ENCODE results near the gene ART4.

GRCh38 chr12:14795028-14795448 is 48.3 kb downstream of the ART4 start:
- TF ChIP-seq TSHZ2 (CRISPR knock-in tag; IDR thresholded peaks at IDR 0.05) (no peak), PPARA (CRISPR knock-in tag; IDR thresholded peaks at IDR 0.05; ENCODE audit: borderline replicate concordance) (no peak), OSR1 (CRISPR knock-in tag; IDR thresholded peaks at IDR 0.05) (no peak)

Measured in SK-N-SH treated with all-trans-retinoic acid at 6 μM for 48 hours (cell line).